Muscle of back (tissue), 11 donors: Measurements from ENCODE around the gene MYO16. TPM values are rescaled to one million over a fixed set of nuclear protein-coding genes. Genes with fewer than 3 reads are reported as not detected.
"Not testable (repeated sequence)": the region's sequence is repeated elsewhere in the genome, so short reads cannot be mapped to it uniquely, and the experiment has no call there.

Experiments
- DNase-seq, 3 donors: peaks; one replicate each; pipeline versions ENCODE4 v3.0.0 to v3.0.0-alpha.2; 2013
- polyA plus RNA-seq, 10 donors: library from polyadenylated mRNA; unstranded; fragments of 120-200 nt; gene quantifications; one replicate each; pipeline ENCODE4 v1.2.1, GENCODE V29; 2013; ENCODE audit not compliant: insufficient read length in 10 of 10

Gene MYO16
- polyA plus RNA-seq, 10 donors, result 9.0 to 25.7 (median 15.6) TPM

DNA sequence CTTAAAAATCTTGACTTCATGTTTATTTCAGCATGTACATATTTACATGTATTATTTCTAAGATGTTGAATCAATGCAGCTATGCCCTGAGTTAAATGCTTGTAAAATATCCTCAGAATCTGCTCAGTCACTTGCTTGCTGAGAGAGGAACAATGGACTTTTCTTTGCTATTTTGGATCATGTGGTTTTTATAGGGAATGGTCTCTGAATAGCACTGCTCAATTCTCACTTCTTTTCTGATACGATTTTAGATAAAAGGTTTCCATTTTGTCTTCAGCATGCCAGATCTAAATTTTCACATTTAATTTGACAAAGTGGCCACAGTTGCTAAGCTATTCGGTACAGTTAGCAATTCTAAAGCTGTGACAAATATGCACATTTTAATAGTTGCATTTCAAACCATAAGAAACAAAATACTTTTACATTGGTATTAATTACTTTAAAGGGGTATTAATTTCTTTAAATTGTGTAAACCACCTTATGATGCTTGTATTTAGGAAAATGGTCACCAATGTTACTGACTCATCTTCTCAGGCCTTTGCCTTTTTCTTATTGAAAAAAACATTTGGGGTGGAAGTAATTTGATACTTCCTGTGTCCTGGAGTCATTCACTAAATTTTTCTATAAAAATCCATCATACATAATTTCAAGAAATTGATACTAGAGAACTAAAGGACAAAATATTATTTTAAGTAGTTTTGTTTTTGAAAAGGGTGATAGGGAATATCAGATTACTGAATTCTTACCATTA, 113.5 kb downstream of the MYO16 start:
- DNase-seq, result no peak

DNA sequence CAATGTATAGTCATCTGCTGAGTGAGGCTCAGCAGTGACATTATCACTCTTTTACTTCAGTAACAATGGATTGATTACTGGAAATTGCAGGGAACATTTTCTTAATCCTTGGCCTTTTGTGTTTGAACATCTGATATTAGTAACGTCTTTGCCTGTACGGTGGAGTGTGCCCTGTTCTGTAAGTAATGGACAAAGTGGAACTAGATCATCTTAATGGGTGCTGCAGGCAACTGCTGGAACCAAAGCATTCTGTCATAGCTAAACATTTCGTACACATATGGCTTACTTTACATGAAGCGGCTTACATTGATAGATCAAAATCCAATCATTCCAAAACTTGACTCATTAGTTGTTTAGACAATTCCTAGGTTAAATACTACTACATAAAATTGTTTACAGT, 114.1 kb downstream of the MYO16 start:
- no peak for DNase-seq

DNA sequence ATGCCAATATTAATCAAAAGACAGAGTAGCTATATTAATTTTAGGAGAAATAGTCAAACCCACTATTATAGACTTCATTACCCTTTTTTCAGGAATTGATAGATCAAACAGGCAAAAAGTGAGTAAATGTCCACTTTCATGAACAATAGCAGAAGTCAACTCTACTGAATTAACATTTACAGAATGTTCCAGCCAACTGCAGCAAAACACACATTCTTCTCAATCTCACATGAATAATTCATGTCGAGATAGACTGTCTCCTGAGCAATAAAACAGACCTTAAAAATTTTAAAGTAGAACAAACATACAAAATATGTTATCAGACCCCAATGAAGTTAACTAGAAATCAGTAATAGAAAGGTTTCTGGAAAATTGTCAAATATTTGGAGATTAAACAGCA, 118.4 kb downstream of the MYO16 start:
- DNase-seq, result no peak

DNA sequence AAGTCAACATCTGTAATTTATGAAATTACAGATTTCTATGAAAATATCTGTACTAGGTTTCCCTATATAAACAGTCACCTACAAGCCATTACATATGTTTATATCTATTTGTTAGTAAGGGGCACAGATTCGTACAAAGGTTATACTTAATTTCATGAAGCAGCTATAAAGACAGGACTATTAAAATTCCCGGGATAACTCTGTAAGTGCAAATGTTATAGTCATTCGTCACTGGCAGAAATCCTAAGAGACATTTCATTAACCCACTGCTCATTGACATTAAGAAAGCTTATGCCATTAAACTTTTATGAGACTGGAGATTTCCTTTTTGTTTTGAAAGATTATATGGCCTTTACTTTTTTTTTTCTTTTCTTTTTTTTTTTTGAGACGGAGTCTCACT, 122.9 kb downstream of the MYO16 start:
- DNase-seq, result no peak

DNA sequence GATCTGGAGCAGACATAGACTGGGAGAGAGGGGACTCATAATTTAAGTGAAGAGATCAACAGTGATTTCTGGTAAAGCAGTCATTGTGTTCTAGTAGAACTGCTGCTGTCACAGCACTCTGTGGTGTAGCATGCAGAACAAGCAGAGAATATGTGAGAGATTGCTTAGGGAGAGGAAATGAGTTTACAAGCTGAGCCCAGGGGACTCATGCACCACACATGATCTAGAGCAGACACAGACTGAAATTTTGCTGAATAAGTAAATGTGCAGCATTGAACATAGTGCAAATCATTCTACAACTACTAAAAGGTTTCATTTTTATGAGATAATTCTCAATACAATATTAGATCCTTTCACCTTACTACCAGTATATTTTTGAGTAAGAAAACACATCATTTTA, 125.7 kb downstream of the MYO16 start:
- DNase-seq, result peak in 2 of 3 donors; percentile 33 to 71

DNA sequence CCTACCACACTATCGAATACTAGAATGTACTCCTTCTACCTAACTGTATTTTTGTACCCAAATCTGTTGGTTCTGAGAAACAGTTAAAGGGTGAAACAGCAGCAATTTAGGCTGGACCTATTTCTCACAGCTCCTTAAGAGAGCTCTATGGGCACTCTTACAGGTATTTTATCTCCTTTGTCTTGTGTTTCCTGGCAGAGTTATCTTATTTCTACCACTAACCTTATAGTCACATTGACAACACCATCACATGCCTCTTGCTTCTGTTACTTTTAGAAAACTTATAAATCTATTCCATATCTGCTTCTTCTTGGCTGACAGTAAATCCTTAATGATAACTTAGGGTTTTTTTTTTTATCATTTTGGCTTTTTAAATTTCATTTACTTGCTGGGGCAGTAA, 130.7 kb downstream of the MYO16 start:
- no peak for DNase-seq

DNA sequence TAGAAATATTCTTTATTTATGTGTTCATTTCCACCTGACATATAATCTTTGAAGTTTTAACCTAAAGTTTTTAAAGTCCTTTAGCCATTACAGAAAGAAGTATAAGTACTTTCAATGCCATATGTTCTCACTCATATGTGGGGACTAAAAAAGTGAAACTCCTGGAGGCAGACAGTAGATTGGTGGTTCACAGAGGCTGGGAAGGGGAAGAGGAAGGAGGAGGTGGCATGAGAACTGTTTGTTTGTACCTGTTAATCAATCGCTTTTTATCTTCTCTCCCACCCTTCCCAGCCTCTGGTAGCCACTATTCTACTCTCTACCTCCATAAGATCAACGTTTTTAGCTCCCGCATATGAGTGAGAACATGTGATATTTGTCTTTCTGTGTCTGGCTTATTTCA, 131.1 kb downstream of the MYO16 start:
- no peak for DNase-seq

DNA sequence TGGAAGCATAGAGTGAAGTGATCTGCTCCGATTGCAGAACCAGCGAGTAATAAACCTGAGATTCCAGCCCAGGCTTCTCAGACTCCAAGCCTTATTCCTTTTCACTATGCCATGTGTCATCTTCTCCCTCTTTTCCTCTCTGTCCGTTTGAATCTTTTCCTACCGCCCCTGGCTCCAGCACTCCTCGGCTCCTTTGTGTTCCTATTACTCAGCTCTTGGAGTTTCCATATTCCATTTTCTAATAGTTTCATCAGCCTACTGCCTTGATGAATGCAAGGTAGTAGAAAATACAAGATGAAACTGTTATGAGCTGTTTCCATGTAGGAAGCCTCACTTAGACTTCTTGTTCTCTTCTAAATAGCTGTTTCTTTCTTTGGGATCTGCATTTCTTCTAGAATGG, 138.6 kb downstream of the MYO16 start:
- no peak for DNase-seq

DNA sequence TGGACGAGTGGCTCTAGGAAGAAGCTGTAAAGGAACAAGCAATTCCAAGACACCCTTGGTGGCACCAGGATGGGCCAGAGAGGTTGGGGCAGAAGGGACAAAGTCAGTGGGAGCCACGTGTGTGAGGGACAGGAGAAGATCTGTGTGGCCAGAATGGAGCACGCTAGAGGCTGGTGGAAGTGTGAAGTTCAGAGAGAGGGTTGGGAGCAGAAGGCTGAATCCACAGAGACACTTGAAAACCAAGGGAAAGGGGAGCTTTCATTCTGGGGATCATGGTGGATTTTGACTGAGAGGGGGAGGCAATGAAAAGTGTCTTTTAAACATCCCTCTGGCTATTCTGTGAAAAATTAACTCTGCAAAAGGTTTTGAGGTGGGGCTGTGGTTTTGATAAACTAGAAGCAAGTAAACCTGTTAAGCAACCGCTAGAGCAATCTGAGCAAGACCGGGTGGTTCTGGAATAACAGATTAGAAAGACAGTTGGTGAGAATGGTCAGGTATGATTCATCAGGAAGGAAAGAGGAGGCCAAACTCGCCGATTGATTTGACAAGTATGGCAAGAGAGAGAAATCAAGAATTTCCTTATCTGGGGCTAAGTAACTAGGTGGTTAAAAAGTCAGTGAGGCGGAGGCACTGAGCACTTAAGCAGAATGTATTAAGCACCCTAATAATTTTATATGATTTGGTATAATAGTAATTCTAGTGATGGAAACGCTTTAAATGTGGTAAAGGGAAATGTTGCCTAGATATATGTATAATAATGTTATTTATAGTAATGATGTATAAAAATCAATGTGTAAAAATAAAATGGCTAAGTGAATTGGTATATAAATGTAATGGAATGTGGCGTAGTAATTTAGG, 140.0 kb downstream of the MYO16 start:
- no peak for DNase-seq

DNA sequence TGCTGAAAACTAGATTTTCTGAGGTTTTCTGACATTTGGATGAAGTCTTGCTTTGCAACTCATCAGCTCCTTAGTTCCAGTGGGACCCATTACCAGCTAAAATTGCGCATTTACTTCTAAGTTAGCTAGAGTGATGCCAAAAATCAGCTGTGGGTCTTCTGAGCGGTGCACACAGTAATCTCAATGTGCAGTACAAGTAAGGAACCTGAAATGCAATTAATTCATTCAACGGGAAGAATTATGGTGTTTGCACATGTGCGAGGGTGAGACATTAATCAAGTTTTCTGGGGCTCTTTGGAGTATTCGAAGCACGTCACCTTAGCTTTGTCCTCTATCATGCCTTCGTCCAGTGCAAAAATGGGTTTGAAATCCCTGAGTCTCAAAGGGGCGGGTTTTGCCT, 146.2 kb downstream of the MYO16 start:
- DNase-seq, result no peak

DNA sequence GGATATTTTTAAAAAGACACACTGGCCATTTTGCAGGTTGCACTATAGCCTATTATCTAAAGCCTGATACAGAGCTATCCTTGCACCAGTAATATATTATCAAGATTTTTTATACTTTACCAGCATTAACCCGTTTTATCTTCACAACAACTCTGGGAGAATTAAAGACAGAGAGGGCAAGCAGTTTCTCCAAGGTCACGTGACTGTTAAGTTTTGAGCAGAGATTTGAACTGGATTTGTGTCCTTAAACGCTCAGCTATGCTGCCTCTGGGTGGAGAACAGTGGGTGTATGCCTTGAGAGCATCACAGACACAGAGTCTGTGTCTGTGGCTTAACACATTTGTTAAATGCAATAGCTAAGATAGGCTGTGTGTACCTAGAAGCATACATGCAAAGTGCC, 147.2 kb downstream of the MYO16 start:
- no peak for DNase-seq

DNA sequence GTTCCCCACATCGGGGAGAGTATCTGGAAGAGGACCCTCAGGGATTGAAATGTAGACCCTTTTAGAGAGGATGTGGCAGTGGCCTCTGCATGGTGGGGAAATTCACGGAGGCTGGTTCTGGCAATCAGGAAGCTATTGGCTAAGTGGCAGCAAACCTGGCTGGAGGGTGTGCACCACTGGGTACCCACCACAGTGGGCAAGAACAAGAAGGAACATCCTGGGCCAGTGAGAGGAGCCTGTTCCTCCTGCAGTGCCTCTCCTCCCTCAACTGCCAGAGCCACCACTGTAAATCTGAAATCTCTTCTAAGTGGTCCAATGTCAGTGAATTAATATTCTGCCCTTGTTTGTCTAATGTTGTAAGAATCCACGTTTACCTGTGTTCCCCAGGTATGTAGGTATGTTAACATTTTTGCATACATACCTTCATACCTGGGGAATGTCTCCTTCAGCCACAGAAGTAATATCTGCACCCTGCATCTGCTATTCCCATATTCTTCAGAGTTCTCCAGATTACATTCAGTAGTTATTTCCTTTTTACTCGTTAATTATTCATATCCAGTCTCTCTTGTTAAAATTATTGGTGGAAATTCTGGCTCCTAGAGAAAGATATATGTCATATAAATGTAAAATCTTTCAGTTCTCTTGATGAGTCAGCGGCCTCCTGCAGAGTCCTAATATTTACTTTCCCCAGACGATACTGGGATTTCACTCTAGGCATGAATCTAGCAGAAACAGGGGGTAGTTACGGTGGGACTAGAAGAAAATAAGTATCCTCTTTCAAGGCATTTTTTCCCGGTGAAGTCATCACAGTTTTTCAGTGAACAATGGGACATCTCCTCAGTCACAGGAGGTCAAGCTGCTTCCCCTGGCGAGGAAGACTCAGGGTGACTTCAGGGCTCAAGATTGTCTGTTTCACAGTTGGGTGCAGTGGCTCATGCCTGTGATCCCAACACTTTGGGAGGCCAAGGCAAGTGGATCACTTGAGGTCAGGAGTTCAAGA, 148.3 kb downstream of the MYO16 start:
- peak in 1 of 3 donors; percentile 78 for DNase-seq

DNA sequence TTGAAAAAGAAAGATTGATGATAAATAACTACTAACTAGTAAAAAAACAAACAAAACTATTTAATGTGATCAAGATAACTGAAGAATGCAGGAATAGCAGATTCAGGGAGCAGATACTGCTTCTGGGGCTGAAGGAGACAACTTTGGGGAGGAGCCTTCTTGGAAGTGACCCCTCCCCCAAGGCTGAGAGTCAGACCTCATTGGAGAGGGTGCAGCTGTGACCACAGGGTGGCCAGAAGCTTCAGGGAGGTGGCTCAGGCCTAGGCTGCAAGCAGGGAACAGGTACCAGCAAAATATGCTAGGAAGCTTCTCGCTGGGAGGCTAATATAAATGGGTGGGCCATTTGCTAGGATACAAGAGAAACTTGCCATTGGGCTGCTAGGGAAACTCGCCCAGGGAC, 149.9 kb downstream of the MYO16 start:
- no peak for DNase-seq

DNA sequence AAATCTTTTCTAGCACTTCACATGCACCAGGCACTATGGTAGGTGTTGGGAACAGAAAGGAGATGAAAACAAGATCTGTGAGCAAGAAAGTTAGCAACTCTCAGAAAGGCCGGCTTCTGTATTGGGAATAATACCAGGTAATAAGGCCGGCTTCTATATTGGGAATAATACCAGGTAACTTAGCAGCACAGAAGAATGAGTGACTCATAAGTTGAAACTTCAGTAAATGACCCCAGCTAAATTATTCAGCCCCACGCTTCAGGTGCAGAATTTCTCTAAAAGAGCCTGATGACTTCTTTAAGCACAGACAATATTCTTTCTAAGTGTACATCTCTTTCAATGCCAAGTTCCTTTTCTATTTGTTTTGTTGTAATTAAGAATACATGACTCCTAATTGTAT, 151.3 kb downstream of the MYO16 start:
- no peak for DNase-seq

DNA sequence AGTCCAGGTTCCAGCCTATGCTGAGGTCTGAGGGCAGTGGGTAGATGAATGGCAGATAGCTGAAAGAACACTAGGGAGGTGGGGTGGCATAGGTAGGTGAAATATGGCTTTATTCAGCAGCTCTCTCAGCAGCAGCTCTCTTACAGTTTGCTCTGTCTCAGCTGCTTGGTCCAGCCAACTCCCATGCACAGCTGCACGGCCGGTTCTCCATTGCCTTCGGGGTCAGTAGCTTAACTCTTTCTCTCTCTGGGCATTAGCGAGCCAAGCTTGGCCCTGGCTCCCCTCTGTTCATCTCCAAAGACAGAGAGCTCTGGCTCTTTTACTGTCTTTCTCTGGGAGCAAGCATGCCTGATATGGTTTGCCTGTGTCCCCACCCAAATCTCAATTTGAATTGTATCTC, 151.9 kb downstream of the MYO16 start:
- DNase-seq, result no peak

DNA sequence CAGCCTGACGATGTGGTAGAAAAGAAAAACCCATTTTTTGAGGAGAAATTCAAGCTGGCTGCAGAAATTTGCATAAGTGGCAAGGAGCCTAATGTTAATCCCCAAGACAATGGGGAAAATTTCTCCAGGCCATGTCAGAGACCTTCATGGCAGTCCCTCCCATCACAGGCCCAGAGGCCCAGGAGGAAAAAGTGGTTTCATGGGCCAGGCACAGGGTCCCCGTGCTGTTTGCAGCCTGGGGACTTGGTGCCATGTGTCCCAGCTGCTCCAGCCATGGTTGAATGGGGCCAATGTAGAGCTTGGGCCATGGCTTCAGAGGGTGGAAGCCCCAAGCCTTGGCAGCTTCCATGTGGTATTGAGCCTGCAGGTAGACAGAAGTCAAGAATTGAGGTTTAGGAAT, 153.1 kb downstream of the MYO16 start:
- DNase-seq, result not testable (repeated sequence)

DNA sequence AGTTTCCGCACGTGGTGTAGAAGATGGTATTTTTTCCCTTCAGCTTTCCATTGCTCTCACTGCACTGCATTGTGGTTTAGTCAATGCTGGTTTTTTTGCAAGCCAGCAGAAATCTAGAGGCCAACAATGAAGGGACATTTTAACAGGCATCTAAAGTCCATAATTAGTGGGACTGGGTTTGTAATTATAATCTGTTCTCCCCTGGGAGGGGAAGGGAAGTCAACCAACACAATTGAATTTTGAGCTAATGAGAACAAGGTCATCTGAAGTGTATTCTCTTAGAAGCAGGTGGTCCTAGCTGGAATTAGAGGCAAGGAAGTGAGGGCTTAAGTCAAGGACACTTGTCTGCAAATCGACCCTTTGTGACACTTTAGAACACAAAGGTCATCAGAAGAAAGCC, 156.4 kb downstream of the MYO16 start:
- no peak for DNase-seq

DNA sequence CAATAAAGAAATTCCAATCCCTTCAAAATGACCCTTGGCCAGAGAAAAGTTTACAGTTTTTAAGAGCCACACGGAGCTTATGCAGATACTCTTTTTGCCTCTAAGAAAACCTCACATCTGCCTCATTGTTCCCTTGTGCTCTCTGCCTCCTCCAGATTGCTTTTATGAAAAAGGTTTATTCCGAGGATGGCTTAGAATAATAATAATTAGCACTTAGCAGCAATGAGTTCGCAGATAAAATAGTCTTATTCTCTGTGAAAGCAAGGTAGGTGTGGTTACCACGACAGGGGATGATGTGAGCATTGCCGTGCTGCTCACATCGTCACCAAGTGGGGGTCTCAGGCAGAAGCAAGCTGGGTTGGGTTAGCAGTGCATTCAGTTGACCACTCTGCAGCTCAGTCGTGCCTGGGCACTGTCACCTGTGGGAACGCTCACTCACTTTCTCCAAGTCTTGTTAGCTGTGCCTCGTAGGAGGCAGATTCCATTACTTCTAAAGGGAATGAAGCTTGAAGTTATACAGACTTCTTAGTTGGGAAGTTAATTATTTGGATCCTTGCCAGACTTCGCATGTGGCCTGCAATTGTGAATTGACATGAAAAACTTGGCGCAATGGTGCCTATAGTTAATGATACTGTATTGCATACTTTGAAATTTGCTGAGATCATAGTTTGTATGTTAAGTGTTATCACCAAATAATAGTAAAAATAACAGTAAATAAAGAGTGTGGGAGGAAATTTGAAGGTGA, 157.2 kb downstream of the MYO16 start:
- no peak for DNase-seq

DNA sequence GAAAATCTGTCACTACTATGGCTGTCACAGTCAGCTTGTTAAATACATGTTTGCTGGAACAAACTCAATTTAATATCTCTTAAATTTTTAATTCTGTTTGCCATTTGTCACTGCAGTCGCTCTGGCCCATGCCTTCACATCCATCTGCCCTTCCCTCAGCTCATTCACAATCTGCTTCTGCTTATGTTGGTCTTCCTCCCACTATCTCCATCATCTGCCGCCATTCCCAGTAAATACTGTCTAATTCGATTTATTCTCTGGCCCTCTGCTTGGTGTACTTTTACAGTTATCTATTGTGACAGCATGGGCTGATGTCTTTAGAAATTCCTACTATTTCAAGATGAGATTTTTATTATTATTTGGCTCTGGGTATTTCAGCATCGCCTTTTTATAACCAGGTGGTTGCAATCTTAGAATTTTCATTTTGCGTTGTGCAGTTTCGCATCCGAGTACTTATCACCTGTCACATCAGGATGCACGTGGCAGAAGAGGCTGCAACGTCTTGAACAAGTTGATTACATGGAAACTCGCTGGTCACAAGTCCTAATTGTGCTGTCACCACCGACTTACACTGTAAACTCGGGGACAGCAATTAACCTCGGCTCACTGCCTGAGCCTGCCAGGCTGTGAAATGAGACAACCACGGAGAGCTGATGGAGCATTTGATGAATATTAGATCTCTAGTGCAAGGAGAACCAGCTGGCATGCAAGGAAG, 158.4 kb downstream of the MYO16 start:
- DNase-seq, result no peak

DNA sequence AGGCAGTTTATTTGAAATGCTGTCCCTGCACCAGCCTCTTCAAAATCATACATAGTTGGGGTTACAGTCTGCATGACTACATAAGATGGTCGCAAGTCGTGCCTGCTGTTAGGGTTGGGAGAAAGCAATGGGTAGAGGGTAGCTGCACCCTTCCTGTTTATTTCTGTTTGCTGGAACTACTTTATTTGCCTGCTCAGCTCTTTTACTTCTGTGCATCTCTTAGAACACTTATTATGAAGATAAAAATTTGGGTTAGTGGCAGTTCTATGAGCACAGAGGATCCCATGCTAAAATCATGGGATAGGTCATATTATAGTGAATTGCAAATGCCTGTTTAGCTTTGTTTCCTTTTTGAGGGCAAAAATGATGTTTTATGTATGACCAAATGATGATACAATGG, 160.1 kb downstream of the MYO16 start:
- no peak for DNase-seq

DNA sequence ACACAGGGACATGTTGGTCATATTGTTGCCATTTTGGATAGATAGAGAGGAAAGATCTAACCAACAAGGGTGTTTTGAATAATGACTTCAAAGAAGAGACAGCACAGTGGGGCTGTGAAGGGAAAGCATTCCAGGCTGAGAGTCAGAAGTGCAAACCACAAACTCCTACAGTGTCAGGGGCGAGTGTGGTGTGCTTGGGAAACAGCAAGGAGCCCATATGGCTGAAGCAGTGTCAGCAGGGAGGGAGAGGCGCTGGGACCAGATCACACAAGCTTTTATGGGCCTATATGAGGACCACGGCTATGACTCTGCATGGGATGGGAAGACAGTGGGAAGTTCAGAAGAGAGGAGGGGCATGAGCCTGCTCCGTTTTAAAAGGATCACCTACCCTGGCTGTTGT, 166.4 kb downstream of the MYO16 start:
- DNase-seq, result no peak
